HEK293 (cell line): ENCODE data around the gene FBXW11.

Experiments
- CTCF ChIA-PET: fragments of 350-600 bp; formaldehyde crosslinking; extraction: SDS; loops from one replicate; lab custom pipeline; 2021; ENCODE audit warnings: antibody characterized with exemption; lab: Yijun Ruan, JAX
- POLR2A ChIA-PET: fragments of 300-600 bp; formaldehyde crosslinking; extraction: SDS; loops from one replicate; lab custom pipeline; 2020; ENCODE audit warnings: antibody characterized with exemption, inconsistent platforms; lab: Yijun Ruan, JAX
- H3K27ac ChIP-seq: fragments of 200-500 bp; sonication (Bioruptor generic); 2 replicates; pipeline ENCODE4 v1.5.1; 2014; ENCODE audit warnings: low read depth, low read length, control low read depth, inconsistent platforms; ENCODE audit errors: extremely low read depth
- H3K36me3 ChIP-seq, 2 experiments: fragments of 200-500 bp in 1 of 2; sonication (Bioruptor generic) in 1 of 2; 1 replicate in 1 of 2; 2 replicates in 1 of 2; pipeline ENCODE4 v1.5.1; 2014 to 2017; ENCODE audit warnings: inconsistent platforms in 2 of 2, low read length in 2 of 2; ENCODE audit not compliant: control insufficient read depth in 2 of 2, insufficient read depth in 1 of 2
- H3K4me1 ChIP-seq: fragments of 200-500 bp; sonication (Bioruptor generic); 2 replicates; pipeline ENCODE4 v1.5.1; 2014; ENCODE audit warnings: mild to moderate bottlenecking, low read length, inconsistent platforms; ENCODE audit not compliant: control insufficient read depth, insufficient read depth
- H3K4me3 ChIP-seq: 2 replicates; pipeline ENCODE4 v1.5.1; 2011; ENCODE audit warnings: low read depth, mild to moderate bottlenecking, control low read depth, low read length, moderate library complexity
- H3K9me3 ChIP-seq: fragments of 200-500 bp; sonication (Bioruptor generic); 2 replicates; pipeline ENCODE4 v1.5.1; 2014; ENCODE audit warnings: low read depth, low read length, inconsistent platforms; ENCODE audit not compliant: control insufficient read depth, insufficient read depth
- KLF7 ChIP-seq: fragments of 450-650 bp; formaldehyde crosslinking; IDR thresholded peaks from 2 replicates; pipeline ENCODE4 v1.5.1; 2016; ENCODE audit warnings: missing biosample characterization, missing genetic modification characterization, borderline replicate concordance
- ZBTB48 ChIP-seq: fragments of 450-650 bp; formaldehyde crosslinking; IDR thresholded peaks from 2 replicates; pipeline ENCODE4 v1.5.1; 2016; ENCODE audit warnings: missing biosample characterization, missing genetic modification characterization
- ZNF133 ChIP-seq: fragments of 450-650 bp; formaldehyde crosslinking; IDR thresholded peaks from 2 replicates; pipeline ENCODE4 v1.5.1; 2016; ENCODE audit warnings: missing biosample characterization, missing genetic modification characterization
- ZNF239 ChIP-seq: fragments of 450-650 bp; formaldehyde crosslinking; IDR thresholded peaks from 2 replicates; pipeline ENCODE4 v1.5.1; 2016; ENCODE audit warnings: missing biosample characterization, missing genetic modification characterization
- ZNF391 ChIP-seq: fragments of 450-650 bp; formaldehyde crosslinking; IDR thresholded peaks from 2 replicates; pipeline ENCODE4 v1.5.1; 2016; ENCODE audit warnings: low read depth, missing biosample characterization, missing genetic modification characterization, borderline replicate concordance
- ZNF549 ChIP-seq: fragments of 450-650 bp; IDR thresholded peaks from 2 replicates; pipeline ENCODE4 v1.5.1; 2018; ENCODE audit warnings: missing biosample characterization, missing genetic modification characterization, mild to moderate bottlenecking, inconsistent platforms, moderate library complexity
- ZNF561 ChIP-seq: fragments of 450-650 bp; IDR thresholded peaks from 2 replicates; pipeline ENCODE4 v1.5.1; 2018; ENCODE audit warnings: missing biosample characterization, missing genetic modification characterization, borderline replicate concordance
- TF ChIP-seq, protein P1 (sequence below): fragments of 450-650 bp; formaldehyde crosslinking; IDR thresholded peaks from 2 replicates; pipeline ENCODE4 v1.5.1; 2017; ENCODE audit warnings: missing biosample characterization, missing genetic modification characterization
- TF ChIP-seq, protein P2 (sequence below): fragments of 450-650 bp; formaldehyde crosslinking; IDR thresholded peaks from 2 replicates; pipeline ENCODE4 v1.5.0; 2017; ENCODE audit warnings: missing biosample characterization, missing genetic modification characterization, borderline replicate concordance
- TF ChIP-seq, protein P3 (sequence below): fragments of 450-650 bp; formaldehyde crosslinking; IDR thresholded peaks from 2 replicates; pipeline ENCODE4 v1.5.1; 2016; ENCODE audit warnings: missing biosample characterization, missing genetic modification characterization
- TF ChIP-seq, protein P4 (sequence below): fragments of 450-650 bp; formaldehyde crosslinking; IDR thresholded peaks from 2 replicates; pipeline ENCODE4 v1.5.1; 2017; ENCODE audit warnings: missing biosample characterization, missing genetic modification characterization
- TF ChIP-seq, protein P5 (sequence below): fragments of 450-650 bp; formaldehyde crosslinking; IDR thresholded peaks from 2 replicates; pipeline ENCODE4 v1.5.1; 2016; ENCODE audit warnings: missing biosample characterization, missing genetic modification characterization, borderline replicate concordance

The FBXW11 gene

DNA sequence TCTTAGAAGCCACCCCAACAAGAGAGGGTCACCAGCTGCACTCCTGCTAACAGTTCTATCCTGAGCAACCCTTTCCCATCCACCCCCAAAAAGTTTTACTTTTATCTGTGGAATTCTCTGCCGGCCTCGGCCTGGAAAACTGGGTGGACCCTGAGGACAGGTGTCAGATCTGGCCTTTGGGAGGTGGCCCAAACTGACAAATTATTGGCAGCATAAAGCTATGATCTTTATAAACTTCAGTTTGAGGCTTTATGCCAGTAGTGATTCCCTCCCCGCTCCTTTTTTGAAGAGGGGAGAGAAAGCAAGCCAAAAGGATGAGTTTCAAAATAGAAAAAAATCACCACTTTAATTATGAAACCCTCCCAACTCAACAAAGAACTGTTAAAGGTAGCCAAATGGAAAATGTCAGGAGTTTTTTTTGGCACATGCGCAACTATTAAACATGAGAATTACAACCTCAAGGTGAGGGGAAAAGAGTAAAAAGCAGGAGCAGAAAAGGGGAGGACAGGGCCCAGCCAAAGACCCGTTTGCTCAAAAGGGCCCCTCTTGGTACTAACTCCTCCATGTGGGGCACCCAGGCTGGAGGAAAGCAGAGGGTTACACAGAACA is 49.4 kb downstream of the FBXW11 start:
- no peak overlapping the region for H3K27ac ChIP-seq
- ChIA-PET POLR2A (no interaction called here), CTCF (no interaction called here)
- H3K36me3 ChIP-seq = peaks cover 4% of the 10 kb centered on the region in 2 experiments; a peak in 2 of 3 replicates
- TF ChIP-seq KLF7 (tag by site-specific recombination) = no peak
- TF ChIP-seq, protein P1, sequence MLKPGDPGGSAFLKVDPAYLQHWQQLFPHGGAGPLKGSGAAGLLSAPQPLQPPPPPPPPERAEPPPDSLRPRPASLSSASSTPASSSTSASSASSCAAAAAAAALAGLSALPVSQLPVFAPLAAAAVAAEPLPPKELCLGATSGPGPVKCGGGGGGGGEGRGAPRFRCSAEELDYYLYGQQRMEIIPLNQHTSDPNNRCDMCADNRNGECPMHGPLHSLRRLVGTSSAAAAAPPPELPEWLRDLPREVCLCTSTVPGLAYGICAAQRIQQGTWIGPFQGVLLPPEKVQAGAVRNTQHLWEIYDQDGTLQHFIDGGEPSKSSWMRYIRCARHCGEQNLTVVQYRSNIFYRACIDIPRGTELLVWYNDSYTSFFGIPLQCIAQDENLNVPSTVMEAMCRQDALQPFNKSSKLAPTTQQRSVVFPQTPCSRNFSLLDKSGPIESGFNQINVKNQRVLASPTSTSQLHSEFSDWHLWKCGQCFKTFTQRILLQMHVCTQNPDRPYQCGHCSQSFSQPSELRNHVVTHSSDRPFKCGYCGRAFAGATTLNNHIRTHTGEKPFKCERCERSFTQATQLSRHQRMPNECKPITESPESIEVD = peak; percentile 57
- peaks cover 56% of the 10 kb centered on the region for H3K4me1 ChIP-seq
- no peaks in the 10 kb centered on the region for H3K9me3 ChIP-seq
- no peak overlapping the region for H3K4me3 ChIP-seq

- peaks cover 56% of the 10 kb centered on the region for H3K4me1 ChIP-seq
These were observed 50.1 kb downstream of the FBXW11 start for GRCh38 chr5:171956314-171956713.

More at GRCh38 chr5:171956314-171956713, 50.1 kb downstream of the FBXW11 start:
- TF ChIP-seq ZNF561 (tag by site-specific recombination) = no peak
- no peak for TF ChIP-seq ZNF549
- no peak for TF ChIP-seq ZNF391
- no peak for TF ChIP-seq ZNF239
- TF ChIP-seq, protein P2, sequence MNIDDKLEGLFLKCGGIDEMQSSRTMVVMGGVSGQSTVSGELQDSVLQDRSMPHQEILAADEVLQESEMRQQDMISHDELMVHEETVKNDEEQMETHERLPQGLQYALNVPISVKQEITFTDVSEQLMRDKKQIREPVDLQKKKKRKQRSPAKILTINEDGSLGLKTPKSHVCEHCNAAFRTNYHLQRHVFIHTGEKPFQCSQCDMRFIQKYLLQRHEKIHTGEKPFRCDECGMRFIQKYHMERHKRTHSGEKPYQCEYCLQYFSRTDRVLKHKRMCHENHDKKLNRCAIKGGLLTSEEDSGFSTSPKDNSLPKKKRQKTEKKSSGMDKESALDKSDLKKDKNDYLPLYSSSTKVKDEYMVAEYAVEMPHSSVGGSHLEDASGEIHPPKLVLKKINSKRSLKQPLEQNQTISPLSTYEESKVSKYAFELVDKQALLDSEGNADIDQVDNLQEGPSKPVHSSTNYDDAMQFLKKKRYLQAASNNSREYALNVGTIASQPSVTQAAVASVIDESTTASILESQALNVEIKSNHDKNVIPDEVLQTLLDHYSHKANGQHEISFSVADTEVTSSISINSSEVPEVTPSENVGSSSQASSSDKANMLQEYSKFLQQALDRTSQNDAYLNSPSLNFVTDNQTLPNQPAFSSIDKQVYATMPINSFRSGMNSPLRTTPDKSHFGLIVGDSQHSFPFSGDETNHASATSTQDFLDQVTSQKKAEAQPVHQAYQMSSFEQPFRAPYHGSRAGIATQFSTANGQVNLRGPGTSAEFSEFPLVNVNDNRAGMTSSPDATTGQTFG (tag by site-specific recombination) = no peak
- TF ChIP-seq, protein P3, sequence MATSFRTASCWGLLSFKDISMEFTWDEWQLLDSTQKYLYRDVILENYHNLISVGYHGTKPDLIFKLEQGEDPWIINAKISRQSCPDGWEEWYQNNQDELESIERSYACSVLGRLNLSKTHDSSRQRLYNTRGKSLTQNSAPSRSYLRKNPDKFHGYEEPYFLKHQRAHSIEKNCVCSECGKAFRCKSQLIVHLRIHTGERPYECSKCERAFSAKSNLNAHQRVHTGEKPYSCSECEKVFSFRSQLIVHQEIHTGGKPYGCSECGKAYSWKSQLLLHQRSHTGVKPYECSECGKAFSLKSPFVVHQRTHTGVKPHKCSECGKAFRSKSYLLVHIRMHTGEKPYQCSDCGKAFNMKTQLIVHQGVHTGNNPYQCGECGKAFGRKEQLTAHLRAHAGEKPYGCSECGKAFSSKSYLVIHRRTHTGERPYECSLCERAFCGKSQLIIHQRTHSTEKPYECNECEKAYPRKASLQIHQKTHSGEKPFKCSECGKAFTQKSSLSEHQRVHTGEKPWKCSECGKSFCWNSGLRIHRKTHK (tag by site-specific recombination) = no peak
- TF ChIP-seq ZBTB48 (tag by site-specific recombination) = no peak
- TF ChIP-seq, protein P4, sequence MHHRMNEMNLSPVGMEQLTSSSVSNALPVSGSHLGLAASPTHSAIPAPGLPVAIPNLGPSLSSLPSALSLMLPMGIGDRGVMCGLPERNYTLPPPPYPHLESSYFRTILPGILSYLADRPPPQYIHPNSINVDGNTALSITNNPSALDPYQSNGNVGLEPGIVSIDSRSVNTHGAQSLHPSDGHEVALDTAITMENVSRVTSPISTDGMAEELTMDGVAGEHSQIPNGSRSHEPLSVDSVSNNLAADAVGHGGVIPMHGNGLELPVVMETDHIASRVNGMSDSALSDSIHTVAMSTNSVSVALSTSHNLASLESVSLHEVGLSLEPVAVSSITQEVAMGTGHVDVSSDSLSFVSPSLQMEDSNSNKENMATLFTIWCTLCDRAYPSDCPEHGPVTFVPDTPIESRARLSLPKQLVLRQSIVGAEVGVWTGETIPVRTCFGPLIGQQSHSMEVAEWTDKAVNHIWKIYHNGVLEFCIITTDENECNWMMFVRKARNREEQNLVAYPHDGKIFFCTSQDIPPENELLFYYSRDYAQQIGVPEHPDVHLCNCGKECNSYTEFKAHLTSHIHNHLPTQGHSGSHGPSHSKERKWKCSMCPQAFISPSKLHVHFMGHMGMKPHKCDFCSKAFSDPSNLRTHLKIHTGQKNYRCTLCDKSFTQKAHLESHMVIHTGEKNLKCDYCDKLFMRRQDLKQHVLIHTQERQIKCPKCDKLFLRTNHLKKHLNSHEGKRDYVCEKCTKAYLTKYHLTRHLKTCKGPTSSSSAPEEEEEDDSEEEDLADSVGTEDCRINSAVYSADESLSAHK (tag by site-specific recombination) = no peak
- no peak for TF ChIP-seq ZNF133 (tag by site-specific recombination)
- TF ChIP-seq, protein P5, sequence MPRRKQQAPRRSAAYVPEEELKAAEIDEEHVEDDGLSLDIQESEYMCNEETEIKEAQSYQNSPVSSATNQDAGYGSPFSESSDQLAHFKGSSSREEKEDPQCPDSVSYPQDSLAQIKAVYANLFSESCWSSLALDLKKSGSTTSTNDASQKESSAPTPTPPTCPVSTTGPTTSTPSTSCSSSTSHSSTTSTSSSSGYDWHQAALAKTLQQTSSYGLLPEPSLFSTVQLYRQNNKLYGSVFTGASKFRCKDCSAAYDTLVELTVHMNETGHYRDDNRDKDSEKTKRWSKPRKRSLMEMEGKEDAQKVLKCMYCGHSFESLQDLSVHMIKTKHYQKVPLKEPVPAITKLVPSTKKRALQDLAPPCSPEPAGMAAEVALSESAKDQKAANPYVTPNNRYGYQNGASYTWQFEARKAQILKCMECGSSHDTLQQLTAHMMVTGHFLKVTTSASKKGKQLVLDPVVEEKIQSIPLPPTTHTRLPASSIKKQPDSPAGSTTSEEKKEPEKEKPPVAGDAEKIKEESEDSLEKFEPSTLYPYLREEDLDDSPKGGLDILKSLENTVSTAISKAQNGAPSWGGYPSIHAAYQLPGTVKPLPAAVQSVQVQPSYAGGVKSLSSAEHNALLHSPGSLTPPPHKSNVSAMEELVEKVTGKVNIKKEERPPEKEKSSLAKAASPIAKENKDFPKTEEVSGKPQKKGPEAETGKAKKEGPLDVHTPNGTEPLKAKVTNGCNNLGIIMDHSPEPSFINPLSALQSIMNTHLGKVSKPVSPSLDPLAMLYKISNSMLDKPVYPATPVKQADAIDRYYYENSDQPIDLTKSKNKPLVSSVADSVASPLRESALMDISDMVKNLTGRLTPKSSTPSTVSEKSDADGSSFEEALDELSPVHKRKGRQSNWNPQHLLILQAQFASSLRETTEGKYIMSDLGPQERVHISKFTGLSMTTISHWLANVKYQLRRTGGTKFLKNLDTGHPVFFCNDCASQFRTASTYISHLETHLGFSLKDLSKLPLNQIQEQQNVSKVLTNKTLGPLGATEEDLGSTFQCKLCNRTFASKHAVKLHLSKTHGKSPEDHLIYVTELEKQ (tag by site-specific recombination) = no peak
- Histone ChIP-seq H3K9me3 (no peaks in the 10 kb centered on the region), H3K4me3 (no peak overlapping the region), H3K27ac (no peak overlapping the region), H3K36me3 (peaks cover 4% of the 10 kb centered on the region in 2 experiments; a peak in 2 of 3 replicates)
- ChIA-PET POLR2A (no interaction called here), CTCF (interaction anchor here (0.6 kb wide), 1 partner anchor 155 kb away, joined by 3 read pairs; no protein-coding TSS in a partner anchor)
